Activated CD4-positive, alpha-beta T cell treated with anti-CD3 and anti-CD28 coated beads, Interleukin-10, Interleukin-2, amounts not matched to agents 100 ng/mL and 50 ng/mL, durations not matched to agents 16 hours and 8 hours (primary cell): ENCODE results near the gene SMIM5.
A peak's percentile ranks its signal among the peaks of the same experiment; 100 is the strongest.
"Not testable (repeated sequence)": the region's sequence is repeated elsewhere in the genome, so short reads cannot be mapped to it uniquely, and the experiment has no call there.

Source experiments
- DNase-seq: peaks from one replicate; pipeline ENCODE4 v3.0.0-alpha.2; 2020

Gene SMIM5, protein sequence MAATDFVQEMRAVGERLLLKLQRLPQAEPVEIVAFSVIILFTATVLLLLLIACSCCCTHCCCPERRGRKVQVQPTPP

DNA sequence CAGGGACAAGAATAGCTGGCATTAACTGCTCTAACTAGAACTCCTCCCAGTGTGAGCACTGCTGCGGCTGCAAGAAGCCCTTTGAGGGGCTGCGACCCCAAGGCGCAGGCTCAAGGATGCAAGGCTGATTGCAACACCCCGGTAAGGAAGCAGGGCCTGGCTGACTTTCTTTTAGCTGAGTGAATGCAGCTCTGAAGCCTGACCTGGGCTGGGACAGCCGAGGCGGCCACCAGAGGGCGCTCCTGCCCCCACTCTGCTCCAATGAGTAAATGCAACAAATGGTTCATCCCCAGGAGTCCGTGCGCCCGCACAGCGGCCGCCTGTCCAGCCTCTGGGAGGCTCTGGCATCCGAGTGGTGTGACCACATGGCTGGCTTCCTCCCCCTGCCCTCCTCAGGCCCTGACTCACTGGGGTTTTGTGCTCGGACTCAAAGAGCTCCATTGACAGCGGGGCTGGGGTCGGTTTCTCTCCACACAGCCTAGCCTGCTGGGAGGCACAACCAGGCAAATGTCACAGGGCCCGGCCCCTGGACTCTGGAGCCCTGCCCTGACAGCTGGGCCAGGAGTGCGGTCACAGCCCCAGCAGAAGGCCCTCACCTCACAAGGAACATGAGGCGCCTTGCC, at the start of gene SMIM5:
Gene SMIM5 (plus strand): TSS at position 572 of the 623 bp plus-strand sequence. CDS start 6,768 bp downstream, outside the sequence.
- DNase-seq = peak; percentile 85

DNA sequence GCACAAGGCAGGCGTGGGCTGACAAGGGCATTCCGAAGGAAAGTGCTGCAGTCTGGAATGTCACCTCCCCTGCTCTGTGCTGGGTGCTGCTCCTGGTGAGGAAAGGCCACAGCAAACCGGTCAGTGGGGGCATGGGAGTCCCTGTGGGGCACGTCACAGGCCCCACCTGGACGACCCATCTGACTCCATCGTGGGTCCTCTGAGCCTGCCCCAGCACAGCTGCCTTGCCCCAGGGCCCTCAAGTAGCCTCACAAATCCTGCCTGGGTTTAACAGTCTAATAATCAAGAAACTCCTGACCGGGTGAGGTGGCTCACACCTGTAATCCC, 48.4 kb upstream of the SMIM5 start:
- no peak for DNase-seq

DNA sequence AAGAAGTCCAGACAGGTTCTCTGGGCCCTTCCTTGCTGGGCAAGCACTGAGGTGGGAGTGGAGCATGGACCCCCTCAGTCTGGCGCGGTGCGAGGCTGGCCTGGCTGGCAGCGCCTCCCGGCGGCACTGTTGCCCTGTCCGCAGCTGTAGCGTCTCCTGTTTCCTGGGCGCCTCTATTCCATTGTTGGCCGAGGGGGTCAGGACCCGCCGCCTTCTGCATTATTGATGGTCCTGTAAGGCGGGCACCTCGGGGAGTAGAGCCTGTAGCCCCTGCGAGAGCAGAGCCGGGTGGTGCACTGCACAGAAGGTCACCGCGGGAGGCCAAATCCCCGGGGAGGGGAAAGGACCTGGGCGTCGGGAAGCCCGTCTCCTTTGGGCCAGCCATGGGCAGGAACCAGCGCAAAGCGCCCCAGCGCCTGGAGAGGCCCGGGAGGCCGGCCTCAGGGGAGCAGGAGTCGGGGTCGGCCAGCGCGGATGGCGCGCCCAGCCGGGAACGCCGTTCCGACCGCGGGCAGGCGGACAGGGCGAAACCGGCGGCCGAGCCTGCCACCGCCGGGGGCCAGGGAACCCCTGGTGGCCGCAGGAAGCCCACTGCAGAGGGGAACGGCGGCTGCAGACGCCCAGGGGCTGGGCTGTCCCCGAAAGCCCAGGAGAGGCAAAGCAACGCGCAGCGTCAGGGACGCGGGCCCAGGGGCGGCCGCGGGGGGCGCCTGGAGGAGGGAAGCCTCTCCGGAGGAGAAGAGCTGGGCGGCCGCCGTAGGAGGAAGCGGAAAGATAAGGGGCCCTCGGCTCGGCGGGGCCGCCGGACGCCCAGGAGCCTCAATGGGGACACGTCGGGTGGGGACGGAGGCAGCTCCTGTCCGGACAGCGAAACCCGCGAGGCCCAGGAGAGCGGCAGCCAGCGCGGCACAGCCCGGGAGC, 45.3 kb upstream of the SMIM5 start, which contains the start of gene MYO15B:
Gene MYO15B (plus strand): TSS at position 126 of the 921 bp plus-strand sequence. CDS start 258 bp downstream, at position 384.
- peak; percentile 68 for DNase-seq

DNA sequence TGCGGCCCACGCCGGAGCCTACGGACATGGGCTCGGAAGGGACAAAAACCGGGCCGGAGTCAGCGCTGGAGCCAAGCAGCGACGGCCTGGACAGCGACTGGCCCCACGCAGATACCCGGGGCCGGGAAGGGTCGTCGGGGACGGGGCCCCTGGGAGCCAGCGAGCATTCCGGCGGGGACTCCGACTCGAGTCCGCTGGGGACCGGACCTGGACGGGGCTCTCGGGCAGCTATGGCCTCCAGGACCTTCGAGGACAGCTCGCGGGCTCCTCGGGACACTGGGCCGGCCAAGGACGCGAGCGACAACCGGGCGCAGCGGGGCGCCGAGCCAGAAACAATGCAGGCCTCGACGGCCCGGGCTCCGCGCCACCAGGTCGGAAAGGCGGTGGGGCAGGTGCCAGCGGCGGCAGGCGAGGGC, 44.6 kb upstream of the SMIM5 start:
- no peak for DNase-seq

DNA sequence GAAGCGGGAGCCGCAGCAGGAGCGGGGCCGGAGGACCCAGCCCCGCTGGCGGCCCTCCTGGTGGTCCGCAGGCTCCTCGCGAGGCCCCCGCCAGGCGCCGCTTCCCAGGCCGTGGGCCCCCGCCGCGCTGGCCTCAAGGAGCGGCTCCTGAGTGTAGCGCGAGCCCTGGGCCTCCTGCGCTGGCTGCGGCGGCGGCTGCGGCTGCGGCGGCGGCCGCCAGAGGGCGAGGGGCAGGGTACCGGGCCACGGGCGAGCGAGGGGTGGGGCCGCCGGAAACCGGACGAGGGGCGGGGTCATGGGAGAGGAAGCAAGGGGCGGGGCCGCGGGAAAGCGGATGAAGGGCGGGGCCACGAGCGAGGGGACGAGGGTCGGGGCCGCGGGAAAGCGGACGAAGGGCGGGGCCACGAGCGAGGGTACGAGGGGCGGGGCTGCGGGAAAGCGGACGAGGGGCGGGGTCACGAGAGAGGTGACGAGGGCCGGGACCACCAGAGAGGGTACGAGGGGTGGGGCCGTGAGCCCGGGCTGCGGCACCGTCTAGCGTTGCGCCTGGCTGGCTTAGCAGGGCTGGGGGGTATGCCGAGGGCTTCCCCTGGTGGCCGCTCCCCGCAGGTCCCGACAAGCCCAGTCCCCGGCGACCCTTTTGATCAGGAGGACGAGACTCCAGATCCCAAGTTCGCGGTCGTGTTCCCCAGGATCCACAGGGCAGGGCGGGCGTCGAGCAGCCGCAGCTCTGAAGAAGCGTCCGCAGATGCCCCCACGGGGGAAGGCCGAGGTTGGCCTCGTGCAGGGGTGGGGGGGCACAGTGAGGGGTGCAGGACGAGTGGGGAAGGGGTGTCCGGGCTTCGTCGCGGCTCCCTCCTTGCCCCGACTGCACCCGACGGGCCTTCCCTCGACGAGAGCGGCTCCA, 44.0 kb upstream of the SMIM5 start:
- peak; percentile 95 for DNase-seq

DNA sequence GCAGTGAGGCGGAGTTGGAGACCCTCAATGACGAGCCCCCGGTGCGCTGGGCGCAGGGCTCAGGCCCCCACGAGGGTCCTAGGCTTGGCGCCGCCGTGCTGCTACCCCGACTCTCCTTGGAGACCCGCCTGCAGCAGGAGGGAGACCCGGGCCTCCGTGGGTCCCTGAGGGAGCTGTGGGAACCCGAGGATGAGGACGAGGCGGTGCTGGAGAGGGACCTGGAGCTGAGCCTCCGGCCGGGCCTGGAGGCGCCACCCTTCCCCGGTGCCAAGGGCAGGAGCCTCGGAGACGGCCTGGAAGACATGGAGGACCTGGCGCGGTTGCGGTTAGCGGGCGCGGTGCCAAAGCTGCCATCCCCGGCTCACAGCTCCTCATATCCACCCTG, 43.3 kb upstream of the SMIM5 start:
- DNase-seq = no peak

DNA sequence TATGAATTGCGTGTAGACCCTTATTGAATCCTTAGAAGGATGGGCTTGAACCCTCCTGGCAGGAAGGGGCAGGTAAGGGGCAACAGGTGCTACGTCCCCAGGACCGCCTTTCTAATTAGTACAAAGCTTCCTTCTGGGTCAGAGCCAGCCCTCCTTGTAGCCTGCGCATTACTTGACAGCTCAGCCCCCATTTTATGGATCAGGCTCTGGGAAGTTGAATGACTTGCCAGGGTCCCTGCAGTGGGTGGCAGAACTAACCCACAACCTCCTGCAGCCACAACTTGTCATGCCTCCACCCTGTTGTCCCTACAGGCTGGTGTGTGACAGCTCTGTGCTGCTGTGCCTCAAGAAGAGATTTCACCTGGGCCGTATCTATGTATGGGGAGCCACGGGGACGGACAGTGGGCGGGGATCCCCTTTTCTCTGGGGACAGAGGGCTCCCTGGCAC, 42.9 kb upstream of the SMIM5 start:
- DNase-seq = no peak

DNA sequence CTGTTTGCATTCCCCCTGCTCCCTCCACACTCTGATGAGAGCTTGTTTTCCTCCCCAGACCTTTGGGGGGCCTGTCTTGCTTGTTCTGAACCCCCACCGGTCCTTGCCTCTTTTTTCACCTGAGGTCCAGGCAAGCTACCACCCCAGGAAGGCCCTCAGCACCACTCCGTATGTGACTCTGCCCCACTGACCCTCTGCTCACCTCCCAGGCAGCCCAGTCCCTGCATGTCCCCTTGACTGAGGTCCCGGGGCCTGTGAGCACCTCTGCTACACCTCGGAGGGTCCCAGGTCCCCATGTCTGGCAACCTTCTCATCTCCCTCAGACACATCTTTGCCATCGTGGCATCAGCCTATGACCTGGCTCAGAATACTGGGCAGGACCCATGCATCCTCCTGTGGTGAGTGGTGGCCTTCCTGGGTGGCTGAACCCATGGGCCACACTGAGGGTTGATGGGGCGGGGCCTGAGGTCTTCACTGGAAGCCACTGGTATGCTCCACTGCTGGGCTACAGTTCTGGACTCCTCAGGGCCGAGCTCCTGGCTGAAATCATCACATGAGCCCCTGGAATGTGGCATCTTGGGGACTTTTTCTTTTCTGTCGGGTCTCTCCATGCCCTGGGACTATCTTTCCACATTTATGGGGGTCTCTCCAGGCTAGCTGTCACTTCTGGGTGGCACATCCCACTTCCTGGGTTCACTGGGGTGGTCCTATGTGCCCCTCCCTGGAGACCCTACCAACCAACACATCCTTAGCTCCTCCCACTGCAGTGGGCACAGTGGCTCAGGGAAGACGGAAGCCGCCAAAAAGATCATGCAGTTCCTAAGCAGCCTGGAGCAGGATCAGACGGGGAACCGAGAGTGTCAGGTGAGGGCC, 42.1 kb upstream of the SMIM5 start:
- no peak for DNase-seq

DNA sequence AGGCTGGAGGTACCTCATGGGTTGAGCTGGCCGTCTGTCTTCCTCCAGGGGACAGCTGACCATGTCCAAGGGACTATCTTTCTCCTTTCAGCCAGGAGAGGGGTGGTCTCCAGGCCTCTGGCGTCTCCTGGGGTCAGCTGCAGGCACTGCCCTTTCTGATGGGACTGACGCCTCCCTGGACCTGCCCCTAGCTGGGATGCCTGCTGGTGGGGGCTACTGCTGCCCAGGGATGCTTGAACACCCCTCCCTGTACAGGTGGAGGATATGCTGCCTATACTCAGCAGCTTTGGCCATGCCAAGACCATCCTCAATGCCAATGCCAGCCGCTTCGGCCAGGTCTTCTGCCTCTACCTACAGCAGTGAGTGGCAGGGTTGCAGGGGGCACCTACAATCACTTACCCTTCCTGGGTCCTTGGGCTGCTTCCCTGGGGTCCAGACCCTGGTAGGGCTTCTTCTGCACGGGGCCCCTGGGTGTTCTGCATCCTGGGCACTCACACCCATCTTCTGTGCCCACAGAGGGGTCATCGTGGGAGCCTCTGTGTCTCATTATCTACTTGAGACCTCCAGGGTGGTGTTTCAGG, 41.4 kb upstream of the SMIM5 start:
- DNase-seq = no peak

DNA sequence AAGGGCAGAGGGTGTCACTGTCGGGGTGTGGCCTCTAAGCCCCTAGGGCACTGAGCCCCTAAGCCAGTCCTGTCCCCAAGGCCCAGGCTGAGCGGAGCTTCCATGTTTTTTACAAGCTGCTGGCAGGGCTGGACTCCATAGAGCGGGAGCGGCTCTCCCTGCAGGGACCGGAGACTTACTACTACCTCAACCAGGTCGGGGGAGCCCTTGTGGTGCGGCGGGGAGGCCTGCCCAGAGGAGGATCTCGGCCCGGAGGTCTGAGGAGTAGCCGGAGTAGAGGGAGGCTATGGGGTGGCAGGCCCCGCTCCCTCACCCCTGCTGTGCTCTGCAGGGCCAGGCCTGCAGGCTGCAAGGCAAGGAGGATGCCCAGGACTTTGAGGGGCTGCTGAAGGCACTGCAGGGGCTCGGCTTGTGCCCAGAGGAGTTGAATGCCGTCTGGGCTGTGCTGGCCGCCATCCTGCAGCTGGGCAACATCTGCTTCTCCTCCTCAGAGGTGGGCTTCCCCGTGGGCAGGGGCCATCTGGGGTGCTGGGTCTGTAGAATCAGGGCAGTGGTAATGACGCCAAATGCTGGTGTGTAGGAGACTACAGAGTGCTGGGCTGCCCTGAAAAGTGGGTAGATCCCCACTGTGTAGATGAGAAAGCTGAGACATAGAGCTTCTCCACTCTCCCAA, 40.8 kb upstream of the SMIM5 start:
- no peak for DNase-seq

DNA sequence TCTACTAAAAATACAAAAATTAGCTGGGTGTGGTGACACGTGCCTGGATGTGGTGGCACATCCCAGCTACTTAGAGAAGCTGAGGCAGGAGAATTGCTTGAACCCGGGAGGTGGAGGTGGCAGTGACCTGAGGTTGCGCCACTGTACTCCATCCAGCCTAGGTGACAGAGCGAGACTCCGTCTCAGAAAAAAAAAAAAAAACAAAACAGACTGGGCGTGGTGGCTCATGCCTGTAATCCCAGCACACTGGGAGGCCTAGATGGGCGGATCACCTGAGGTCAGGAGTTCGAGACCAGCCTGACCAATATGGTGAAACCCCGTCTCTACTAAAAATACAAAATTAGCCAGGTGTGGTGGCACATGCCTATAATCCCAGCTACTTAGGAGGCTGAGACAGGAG, 39.8 kb upstream of the SMIM5 start:
- DNase-seq = not testable (repeated sequence)

DNA sequence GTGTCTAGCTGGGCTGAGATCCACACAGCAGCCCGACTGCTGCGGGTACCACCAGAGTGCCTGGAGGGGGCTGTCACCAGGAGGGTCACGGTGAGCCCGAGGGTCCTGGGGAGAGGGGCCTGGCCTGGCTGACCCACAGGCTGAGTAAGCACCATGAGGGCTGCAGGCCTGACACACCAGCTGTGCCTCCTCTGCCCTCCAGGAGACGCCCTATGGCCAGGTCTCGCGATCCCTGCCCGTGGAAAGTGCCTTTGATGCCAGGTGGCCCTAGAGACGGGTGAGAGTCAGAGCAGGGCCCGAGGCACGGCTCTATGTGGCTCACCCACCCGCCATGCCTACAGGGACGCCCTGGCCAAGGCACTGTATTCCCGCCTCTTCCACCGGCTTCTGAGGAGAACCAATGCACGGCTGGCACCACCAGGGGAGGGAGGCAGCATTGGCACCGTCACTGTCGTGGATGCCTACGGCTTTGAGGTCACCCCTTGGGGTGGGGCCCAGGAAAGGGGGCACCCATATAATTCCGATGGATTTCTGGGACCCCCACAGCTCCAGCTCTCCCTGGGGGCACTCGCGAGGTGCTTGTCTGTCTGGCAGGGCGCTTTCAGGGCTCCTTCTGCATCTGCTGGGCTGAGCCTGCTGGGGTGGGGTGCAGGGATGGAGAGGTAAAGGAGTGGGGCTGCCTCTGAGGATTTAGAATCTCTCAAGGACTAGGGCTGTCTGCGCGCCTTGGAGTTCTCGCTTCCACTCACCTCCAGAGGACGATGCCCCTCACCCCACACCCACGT, 38.5 kb upstream of the SMIM5 start:
- DNase-seq = no peak

DNA sequence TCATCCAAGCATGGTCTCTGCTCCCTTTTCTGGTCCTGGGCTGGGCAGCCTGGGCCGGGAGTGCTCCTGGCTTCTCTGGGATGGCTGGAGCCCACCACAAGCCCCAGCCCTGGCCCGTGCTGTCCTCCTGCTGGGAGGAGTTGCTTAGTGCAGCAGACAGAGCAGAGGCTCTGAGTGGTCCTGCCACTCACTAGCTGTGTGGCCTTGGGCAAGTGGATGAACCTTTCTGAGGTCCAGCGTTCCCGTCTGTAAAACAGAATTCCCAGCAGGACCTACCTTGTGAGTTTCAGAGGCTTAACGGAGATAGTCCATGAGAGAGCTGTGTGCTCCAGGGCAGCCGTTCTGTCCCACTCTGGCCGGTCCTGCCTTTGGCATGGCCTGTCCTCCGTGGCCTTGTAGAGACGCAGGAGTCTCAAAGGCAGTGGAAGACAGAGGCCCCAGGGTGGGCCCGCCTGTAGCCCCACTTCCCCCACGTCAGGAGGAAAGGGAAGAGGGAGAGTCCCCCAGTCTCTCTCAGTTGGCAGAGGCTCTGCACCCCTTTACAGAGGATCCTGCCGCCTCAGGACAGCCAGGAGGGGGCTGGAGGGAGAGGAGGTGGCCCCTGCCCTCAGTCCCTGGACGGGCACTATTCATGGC, 37.8 kb upstream of the SMIM5 start:
- DNase-seq = no peak

DNA sequence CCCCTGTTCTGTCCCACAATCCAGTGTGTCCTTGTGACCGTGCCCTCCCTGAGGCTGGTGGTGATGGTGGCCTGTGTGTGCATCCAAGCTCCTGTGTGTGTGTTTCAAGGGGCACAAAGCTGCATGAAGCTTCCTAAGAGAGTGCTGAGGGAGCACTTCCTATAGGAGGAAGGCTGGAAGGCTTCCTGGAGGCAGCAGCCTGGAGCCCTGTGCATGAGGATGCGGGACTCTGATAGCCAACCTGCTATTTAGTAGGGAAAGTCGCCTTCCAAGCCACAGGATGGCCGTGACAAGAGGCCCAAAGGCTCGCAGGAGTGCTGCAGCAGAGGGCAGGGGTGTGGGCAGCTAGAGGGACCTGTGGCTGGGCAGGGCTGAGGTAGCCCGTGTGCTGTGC, 37.3 kb upstream of the SMIM5 start:
- DNase-seq = no peak

DNA sequence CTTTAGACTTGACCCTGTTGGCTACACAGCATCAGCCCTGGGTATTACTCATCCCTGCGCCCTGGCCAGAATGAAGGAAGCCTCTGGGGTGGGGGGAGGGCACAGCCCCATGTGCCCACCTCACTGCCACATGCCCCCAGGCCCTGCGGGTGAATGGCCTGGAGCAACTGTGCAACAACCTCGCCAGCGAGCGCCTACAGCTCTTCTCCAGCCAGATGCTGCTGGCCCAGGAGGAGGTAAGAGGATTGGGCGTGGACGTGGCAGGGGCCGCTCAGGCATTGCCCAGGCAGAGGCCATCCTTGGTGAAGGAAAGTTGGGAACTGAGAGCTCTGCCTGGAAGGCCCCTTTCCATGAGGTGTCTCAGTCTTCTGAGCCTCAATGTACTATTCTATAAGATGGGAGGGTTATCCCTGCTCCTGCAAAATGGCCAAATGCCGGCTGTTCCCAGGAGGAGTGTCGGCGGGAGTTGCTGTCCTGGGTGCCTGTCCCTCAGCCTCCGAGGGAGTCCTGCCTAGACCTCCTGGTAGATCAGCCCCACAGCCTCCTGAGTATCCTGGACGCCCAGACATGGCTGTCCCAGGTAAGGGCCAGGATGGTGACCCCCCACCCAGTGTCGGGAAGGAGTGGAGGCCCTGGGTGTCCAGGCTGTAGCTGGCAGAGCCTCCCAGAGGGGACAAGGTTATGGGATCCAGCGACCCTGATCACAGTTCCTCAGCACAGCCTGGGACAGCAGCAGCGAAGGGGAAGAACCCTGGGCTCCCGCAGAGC, 36.7 kb upstream of the SMIM5 start:
- DNase-seq = no peak

DNA sequence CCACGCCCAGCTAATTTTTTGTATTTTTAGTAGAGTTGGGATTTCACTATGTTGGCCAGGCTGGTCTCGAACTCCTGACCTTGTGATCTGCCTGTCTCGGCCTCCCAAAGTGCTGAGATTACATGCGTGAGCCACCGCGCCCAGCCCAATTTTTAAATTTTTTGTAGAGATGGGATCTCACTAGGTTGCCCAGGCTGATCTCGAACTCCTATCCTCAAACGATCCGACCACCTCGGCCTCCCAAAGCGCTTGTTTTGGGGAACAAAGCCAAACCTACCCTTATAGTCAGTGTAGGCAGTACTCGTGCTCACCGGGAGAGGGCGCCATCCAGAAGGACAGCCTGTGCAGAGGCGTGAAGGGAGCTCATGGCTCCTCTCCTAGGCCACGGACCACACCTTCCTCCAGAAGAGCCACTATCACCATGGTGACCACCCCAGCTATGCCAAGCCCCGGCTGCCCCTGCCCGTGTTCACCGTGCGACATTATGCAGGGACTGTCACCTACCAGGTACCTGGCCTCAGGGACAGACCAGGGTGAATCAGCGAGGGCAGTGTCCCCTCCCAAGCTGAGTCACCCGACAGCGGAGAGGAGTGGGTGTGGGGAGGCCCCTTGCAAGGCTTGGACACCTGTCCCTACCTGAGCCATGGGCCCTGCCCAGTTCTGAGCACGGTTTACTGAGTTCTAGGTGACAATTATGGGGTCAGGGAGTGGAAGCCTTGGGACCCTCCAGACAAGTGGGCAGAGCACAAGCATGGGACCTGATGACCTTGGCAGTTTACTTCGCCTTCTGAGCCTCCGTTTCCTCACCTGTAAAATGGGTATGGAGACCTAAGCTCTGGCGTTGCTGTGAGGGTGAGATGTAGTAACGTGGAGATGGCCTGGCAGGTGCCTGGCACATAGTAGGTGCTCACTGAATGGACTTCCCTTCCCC, 31.9 kb upstream of the SMIM5 start:
- peak; percentile 65 for DNase-seq

DNA sequence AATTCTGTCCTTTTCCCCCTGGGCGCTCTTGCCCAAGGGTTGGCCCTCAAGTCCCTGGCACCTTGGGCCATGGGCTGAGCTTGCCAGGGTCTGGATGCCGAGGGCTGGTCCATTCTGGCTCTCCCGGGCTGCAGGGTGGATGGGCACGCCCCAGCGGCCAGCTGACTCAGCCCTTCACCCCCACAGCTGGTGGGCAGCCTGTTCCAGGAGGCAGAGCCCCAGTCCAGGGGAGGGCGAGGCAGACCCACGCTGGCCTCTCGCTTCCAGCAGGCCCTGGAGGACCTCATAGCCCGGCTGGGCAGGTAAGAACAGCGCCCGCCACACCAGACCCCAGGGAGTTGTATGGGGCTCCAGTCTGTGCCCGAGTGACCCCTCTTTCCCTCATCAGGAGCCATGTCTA, 30.6 kb upstream of the SMIM5 start:
- DNase-seq = no peak

DNA sequence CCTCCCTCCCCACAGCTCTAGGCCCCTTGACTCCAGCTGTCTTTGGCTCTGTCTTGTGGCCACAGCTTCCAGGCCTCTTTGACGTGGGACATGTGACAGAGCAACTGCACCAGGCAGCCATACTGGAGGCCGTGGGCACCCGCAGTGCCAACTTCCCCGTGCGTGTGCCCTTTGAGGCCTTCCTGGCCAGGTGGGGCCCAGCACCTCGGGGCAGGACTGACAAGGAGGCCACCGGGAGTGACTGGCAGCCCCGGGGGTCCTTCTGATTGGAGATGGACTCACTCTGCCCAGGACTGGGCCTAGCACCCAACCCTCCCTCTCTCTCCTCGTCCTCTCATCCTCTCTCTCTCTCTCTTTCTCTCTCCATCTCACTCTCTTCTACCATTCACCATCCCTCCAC, 30.1 kb upstream of the SMIM5 start:
- DNase-seq = no peak
